T-cell (primary cell): ENCODE results near the gene MYEF2. TPM values are rescaled to one million over a fixed set of nuclear protein-coding genes. Genes with fewer than 3 reads are reported as not detected.

Source experiments
- ATAC-seq, 4 experiments: fragments of 200-7000 bp in 3 of 4; fragments of 150-1000 bp in 1 of 4; cut with Tn5 transposase; replicated peaks in 1 of 4; 1 replicate in 3 of 4; 2 replicates in 1 of 4; pipeline ENCODE4 v1.10.0; 2021; ENCODE audit warnings: moderate library complexity in 3 of 4, mild to moderate bottlenecking in 2 of 4, moderate number of reproducible peaks in 1 of 4
- CTCF ChIA-PET, 2 donors: fragments of 300-600 bp; sonication (Branson Sonifier 250); formaldehyde crosslinking; loops; one replicate each; lab custom pipeline; 2022; ENCODE audit warnings: antibody characterized with exemption in 2 of 2; lab: Charles Lee
- POLR2A ChIA-PET, 2 donors: fragments of 300-600 bp; sonication (Branson Sonifier 250); formaldehyde crosslinking; loops; one replicate each; lab custom pipeline; 2022; ENCODE audit warnings: antibody characterized with exemption in 2 of 2; lab: Charles Lee
- DNase-seq, 35 experiments: peaks; one replicate each; pipeline versions ENCODE4 v3.0.0 to v3.0.0-alpha.2; 2013 to 2023
- H3K27ac ChIP-seq: one replicate; pipeline ENCODE4 v1.5.1; 2013; ENCODE audit warnings: low read length
- H3K27me3 ChIP-seq, 2 experiments: replicated peaks in 1 of 2; 1 replicate in 1 of 2; 2 replicates in 1 of 2; pipeline versions ENCODE4 v1.6.1 to v1.7.0; 2013; ENCODE audit warnings: low read length in 1 of 2, mixed read lengths in 1 of 2; ENCODE audit not compliant: control insufficient read depth in 2 of 2, insufficient read depth in 2 of 2; ENCODE audit errors: extremely low read depth in 1 of 2
- H3K36me3 ChIP-seq, 2 donors: 1 replicate in 1 of 2; 2 replicates in 1 of 2; pipeline versions ENCODE4 v1.6.1 to v1.7.0; 2013; ENCODE audit warnings: low read length in 1 of 2; ENCODE audit not compliant: control insufficient read depth in 2 of 2, insufficient read depth in 1 of 2; ENCODE audit errors: extremely low read depth in 1 of 2
- H3K4me1 ChIP-seq, 2 experiments: 1 replicate in 1 of 2; 2 replicates in 1 of 2; pipeline versions ENCODE4 v1.6.1 to v1.7.0; 2013; ENCODE audit warnings: low read length in 2 of 2, mixed read lengths in 1 of 2; ENCODE audit not compliant: insufficient read depth in 2 of 2, control insufficient read depth in 1 of 2; ENCODE audit errors: extremely low read depth in 1 of 2
- H3K4me3 ChIP-seq, 2 donors: 1 replicate in 1 of 2; 2 replicates in 1 of 2; pipeline versions ENCODE4 v1.5.1 to v1.7.0; 2013; ENCODE audit warnings: mild to moderate bottlenecking in 2 of 2, low read length in 1 of 2, moderate library complexity in 1 of 2; ENCODE audit not compliant: control insufficient read depth in 1 of 2; ENCODE audit errors: extremely low read depth in 1 of 2
- H3K9me3 ChIP-seq: 2 replicates; pipeline ENCODE4 v1.7.0; 2013
- H3K27ac Mint-ChIP-seq, 2 donors: one replicate each; pipeline ENCODE4 v1.8.0; 2020 to 2021; ENCODE audit warnings: mild to moderate bottlenecking in 2 of 2, mixed read lengths in 2 of 2
- H3K27me3 Mint-ChIP-seq, 2 donors: one replicate each; pipeline ENCODE4 v1.8.0; 2021 to 2022; ENCODE audit warnings: mixed read lengths in 2 of 2
- H3K36me3 Mint-ChIP-seq: one replicate; pipeline ENCODE4 v1.8.0; 2021; ENCODE audit warnings: mixed read lengths
- H3K4me1 Mint-ChIP-seq, 3 donors: one replicate each; pipeline ENCODE4 v1.8.0; 2020 to 2022; ENCODE audit warnings: mixed read lengths in 3 of 3, mild to moderate bottlenecking in 1 of 3
- H3K4me3 Mint-ChIP-seq, 3 donors: one replicate each; pipeline ENCODE4 v1.8.0; 2020 to 2022; ENCODE audit warnings: mild to moderate bottlenecking in 3 of 3, mixed read lengths in 3 of 3, moderate library complexity in 3 of 3
- H3K9me3 Mint-ChIP-seq, 3 donors: one replicate each; pipeline ENCODE4 v1.8.0; 2020 to 2022; ENCODE audit warnings: mixed read lengths in 3 of 3
- WGBS: methylation state at CpG from one replicate; pipeline ENCODE4 v1.1.5; 2013; ENCODE audit warnings: missing lambda C conversion rate; ENCODE audit not compliant: insufficient coverage; 5-methylcytosine and 5-hydroxymethylcytosine counted together
- total RNA-seq, 35 experiments: library from RNA in 6 of 35; stranded (reverse) in 6 of 35; fragments of 120-200 nt in 1 of 35; gene quantifications; one replicate each; pipeline versions ENCODE4 v1.2.1 to v1.2.4 and lab custom pipeline; 2013 to 2026

Gene MYEF2
- total RNA-seq, 5 donors from 2014 or later (not counting 1 experiment from before 2014, with no cell fraction given) = 11.8 to 24.8 (median 15.3) TPM

DNA sequence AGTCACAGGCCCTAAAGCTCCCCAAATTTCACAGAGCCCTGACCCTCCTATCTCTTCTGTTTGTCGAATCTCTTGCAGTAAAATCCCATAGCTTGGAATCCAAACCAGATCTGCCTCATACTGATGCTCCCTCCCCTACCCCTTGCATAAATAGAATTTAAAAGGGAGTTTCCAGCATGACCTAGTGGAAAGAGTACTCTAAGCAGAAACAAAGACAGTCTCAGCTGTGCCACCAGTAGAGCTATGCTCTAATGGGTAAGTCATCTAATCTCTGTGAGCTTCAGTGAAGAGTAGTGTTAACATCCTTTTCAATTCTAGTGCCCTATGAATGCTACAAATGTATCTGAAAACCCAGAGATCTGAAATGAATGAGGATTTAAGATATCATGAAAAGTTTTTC, 24.0 kb upstream of the MYEF2 start:
- H3K27me3 Mint-ChIP-seq = peaks cover 15 to 36% of the 10 kb centered on the region in 2 donors

DNA sequence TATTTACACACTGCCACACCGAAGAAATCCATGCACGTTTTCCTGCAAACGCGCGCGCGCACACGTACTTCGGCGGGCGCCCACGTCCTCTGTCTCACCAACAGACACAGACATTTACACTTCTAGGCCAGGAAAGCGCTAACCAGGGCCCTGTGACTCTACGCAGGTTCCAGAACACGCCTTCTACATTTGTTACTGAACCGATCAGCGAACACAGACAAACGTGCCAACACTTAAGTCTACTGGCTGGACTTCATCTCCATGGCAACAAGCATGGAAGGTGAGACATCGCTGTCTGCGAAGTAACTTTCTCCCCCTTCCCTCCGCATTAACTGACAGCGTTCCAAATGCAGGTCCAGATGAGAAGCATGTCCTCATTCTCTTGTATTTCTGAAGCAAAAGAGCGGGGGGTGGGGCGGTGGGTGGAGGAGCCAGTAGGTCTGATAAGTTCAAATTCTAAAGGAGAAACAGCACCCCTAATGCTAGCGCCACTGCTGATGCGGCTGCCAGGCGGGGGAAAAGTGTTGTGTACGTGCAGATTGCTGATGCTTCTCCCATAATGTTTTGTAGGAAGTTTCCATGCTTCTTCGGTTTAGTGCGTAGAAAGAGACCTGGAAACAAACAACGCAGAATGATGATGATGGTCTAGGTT, 13.6 kb upstream of the MYEF2 start, which contains the start of gene CTXN2:
Gene CTXN2, plus strand, starts transcription at position 92 of the 652 bp plus-strand sequence. CDS start 9,636 bp downstream, outside the sequence.
- Histone ChIP-seq H3K9me3 (no peaks in the 10 kb centered on the region), H3K27me3 (peaks cover 5 to 8% of the 10 kb centered on the region in 2 experiments), H3K4me3 (no peak within 1 kb of the TSS), H3K36me3 (no peaks in the 10 kb centered on the region), H3K4me1 (no peaks in the 10 kb centered on the region), H3K27ac (no peak within 1 kb of the TSS)
- WGBS = 20% methylated on average over 28 of the region's 31 CpGs
- H3K4me3 Mint-ChIP-seq = no peak within 1 kb of the TSS
- no peak for ATAC-seq
- H3K4me1 Mint-ChIP-seq = peaks cover 0 to 6% (median 4%) of the 10 kb centered on the region in 3 donors
- POLR2A ChIA-PET = no interaction called here
- H3K36me3 Mint-ChIP-seq = no peaks in the 10 kb centered on the region
- H3K27ac Mint-ChIP-seq = no peak within 1 kb of the TSS
- CTCF ChIA-PET = no interaction called here
- peaks cover 31 to 40% of the 10 kb centered on the region in 2 donors for H3K27me3 Mint-ChIP-seq
- no peak for DNase-seq
- H3K9me3 Mint-ChIP-seq = peaks cover 7 to 8% (median 7%) of the 10 kb centered on the region in 3 donors

More for the DNA sequence above, 24.0 kb upstream of the MYEF2 start:
- no peak overlapping the region for H3K4me3 Mint-ChIP-seq
- ATAC-seq (no peak), DNase-seq (no peak)
- Histone ChIP-seq H3K9me3 (no peaks in the 10 kb centered on the region), H3K27me3 (no peaks in the 10 kb centered on the region), H3K36me3 (no peaks in the 10 kb centered on the region), H3K4me1 (no peaks in the 10 kb centered on the region), H3K27ac (no peak overlapping the region), H3K4me3 (no peak overlapping the region)
- H3K4me1 Mint-ChIP-seq = no peaks in the 10 kb centered on the region
- no CpG with 5 or more reads among the region's 1 CpG for WGBS
- H3K9me3 Mint-ChIP-seq = peaks cover 0 to 4% (median 4%) of the 10 kb centered on the region in 3 donors
- ChIA-PET POLR2A (no interaction called here), CTCF (no interaction called here)
- no peak overlapping the region for H3K27ac Mint-ChIP-seq
- no peaks in the 10 kb centered on the region for H3K36me3 Mint-ChIP-seq

DNA sequence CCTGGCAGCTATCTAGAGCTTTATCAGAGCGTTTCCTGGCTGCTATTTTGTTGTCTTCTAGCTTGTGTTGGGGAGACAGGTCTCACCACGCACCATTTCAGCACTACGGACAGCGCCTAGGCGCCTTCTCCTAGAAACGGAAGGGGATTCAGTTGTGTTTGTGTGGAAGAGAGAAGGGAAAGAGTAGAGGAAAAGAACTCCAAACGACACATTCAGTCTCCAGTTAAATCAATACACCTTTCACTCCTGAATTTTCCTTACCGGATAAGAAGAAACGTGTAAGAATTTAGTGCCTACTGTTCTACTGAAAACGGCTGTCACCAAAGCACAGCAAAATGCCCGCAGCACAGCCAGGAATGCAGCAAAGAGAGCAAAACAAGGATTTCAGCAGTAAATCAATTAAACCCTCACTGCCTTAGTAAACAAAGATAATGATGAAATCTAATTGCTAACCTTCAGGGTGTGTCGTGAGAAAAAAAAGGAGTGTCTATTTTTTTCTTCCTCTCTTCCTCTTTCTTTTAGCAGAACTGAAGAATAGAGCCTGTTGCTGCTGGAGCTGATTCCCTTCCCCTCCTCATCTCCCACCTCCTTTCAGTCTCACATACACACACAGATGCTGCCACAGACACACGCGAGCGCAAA, 13.0 kb upstream of the MYEF2 start:
- ATAC-seq (no peak), DNase-seq (peak in 18 of 35 experiments; percentile 2 to 39 (median 16))
- ChIA-PET POLR2A (no interaction called here), CTCF (no interaction called here)
- Histone ChIP-seq H3K36me3 (no peaks in the 10 kb centered on the region), H3K9me3 (no peaks in the 10 kb centered on the region), H3K4me1 (no peaks in the 10 kb centered on the region), H3K27me3 (peaks cover 5 to 8% of the 10 kb centered on the region in 2 experiments), H3K4me3 (no peak overlapping the region), H3K27ac (no peak overlapping the region)
- Mint-ChIP-seq H3K36me3 (no peaks in the 10 kb centered on the region), H3K4me1 (peaks cover 0 to 6% (median 4%) of the 10 kb centered on the region in 3 donors), H3K4me3 (no peak overlapping the region), H3K27me3 (peaks cover 32 to 37% of the 10 kb centered on the region in 2 donors), H3K9me3 (peaks cover 7 to 8% (median 7%) of the 10 kb centered on the region in 3 donors), H3K27ac (no peak overlapping the region)
- 3% methylated on average over 3 of the region's 15 CpGs for WGBS

DNA sequence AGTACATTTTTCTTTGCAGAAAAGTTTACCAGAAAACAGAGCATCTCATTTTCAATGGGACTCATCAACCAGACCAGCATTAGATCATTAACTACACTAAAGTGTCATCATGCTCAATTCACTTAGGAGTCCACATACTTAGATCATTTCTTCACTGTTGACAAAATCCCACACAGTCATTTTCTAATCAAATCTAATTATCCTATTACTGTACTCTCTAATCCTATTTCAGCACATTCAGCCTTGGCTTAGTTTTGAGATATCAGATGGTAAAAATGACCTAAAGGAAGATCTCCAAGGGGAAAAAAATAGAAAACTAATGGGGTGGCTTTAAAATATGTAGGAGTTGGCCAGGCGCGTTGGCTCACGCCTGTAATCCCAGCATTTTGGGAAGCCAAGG, 8.2 kb upstream of the MYEF2 start:
- H3K27me3 Mint-ChIP-seq = peaks cover 23 to 38% of the 10 kb centered on the region in 2 donors
- no peaks in the 10 kb centered on the region for H3K9me3 ChIP-seq
- no CpG with 5 or more reads among the region's 3 CpGs for WGBS
- H3K27ac ChIP-seq = no peak overlapping the region
- DNase-seq (no peak), ATAC-seq (no peak)
- no peak overlapping the region for H3K4me3 ChIP-seq
- H3K27ac Mint-ChIP-seq = no peak overlapping the region
- H3K36me3 Mint-ChIP-seq = no peaks in the 10 kb centered on the region
- H3K27me3 ChIP-seq = peaks cover under 1 to 2% of the 10 kb centered on the region in 2 experiments
- no peak overlapping the region for H3K4me3 Mint-ChIP-seq
- H3K9me3 Mint-ChIP-seq = peaks cover 5 to 7% (median 5%) of the 10 kb centered on the region in 3 donors
- no peaks in the 10 kb centered on the region for H3K4me1 ChIP-seq
- H3K4me1 Mint-ChIP-seq = peaks cover 0 to 3% (median under 1%) of the 10 kb centered on the region in 3 donors
- POLR2A ChIA-PET = no interaction called here
- H3K36me3 ChIP-seq = no peaks in the 10 kb centered on the region
- CTCF ChIA-PET = no interaction called here

DNA sequence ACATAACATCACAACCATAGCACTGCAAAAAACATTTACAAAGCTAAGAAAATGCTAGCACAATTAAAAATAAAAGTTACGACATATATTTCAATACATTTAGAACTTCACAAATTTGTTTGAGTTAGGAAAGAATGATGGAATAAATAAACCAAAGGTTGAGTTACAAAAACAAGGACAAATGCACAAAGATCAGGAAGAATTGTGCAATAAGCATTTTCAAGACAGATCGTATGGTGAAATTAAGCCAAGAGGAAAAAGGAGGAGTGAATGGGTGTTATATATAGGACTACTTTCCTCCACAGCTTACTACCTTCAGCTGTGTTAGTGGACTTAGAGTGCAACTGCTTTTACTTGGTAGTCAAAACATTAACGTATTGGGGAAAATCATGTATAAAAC, 7.4 kb upstream of the MYEF2 start:
- Mint-ChIP-seq H3K36me3 (no peaks in the 10 kb centered on the region), H3K27ac (no peak overlapping the region), H3K9me3 (peaks cover 0 to 2% (median 1%) of the 10 kb centered on the region in 3 donors), H3K4me1 (no peaks in the 10 kb centered on the region), H3K27me3 (peaks cover 21 to 32% of the 10 kb centered on the region in 2 donors), H3K4me3 (no peak overlapping the region)
- no peak overlapping the region for H3K4me3 ChIP-seq
- WGBS = no CpG with 5 or more reads among the region's 3 CpGs
- H3K27ac ChIP-seq = no peak overlapping the region
- CTCF ChIA-PET = no interaction called here
- DNase-seq (no peak), ATAC-seq (no peak)
- no peaks in the 10 kb centered on the region for H3K4me1 ChIP-seq
- H3K36me3 ChIP-seq = no peaks in the 10 kb centered on the region
- no peaks in the 10 kb centered on the region for H3K9me3 ChIP-seq
- POLR2A ChIA-PET = no interaction called here
- H3K27me3 ChIP-seq = no peaks in the 10 kb centered on the region

DNA sequence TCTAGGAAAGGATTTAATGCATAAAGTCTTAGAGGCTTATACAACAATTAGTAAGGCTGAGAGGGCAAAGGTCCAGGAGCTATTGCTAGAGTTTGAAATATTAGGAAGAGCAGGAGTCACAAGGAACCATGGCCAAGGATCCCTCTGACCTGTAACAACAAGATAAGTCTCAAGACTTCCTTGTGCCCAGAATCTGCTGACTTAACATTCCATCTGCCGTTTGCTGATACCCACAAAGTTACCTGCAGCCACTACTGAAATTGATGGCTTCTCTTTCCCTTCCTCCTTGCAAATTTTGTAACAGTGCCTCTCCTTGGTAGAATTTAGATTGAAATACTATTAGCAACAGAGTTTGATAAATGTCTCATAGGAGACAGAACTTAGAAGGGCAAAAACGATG, 4.7 kb upstream of the MYEF2 start:
- 67% methylated on average over 1 of the region's 2 CpGs for WGBS
- H3K4me1 ChIP-seq = no peaks in the 10 kb centered on the region

More for the DNA sequence above, 4.7 kb upstream of the MYEF2 start:
- no peaks in the 10 kb centered on the region for H3K9me3 ChIP-seq
- CTCF ChIA-PET = interaction anchor here in 1 of 2 donors (0.7 kb wide), 1 partner anchor 18 kb away, joined by 3 read pairs; no protein-coding TSS in a partner anchor
- Mint-ChIP-seq H3K27ac (no peak overlapping the region), H3K4me3 (no peak overlapping the region), H3K36me3 (no peaks in the 10 kb centered on the region), H3K4me1 (peaks cover 0 to 2% (median 0%) of the 10 kb centered on the region in 3 donors), H3K27me3 (peaks cover 26 to 31% of the 10 kb centered on the region in 2 donors), H3K9me3 (no peaks in the 10 kb centered on the region)
- H3K36me3 ChIP-seq = no peaks in the 10 kb centered on the region
- H3K27ac ChIP-seq = no peak overlapping the region
- DNase-seq (no peak), ATAC-seq (no peak)
- POLR2A ChIA-PET = interaction anchor here in 1 of 2 donors (0.6 kb wide), 1 partner anchor 1838 kb away, joined by 3 read pairs; no protein-coding TSS in a partner anchor
- no peak overlapping the region for H3K4me3 ChIP-seq
- peaks cover 0 to 6% of the 10 kb centered on the region in 2 experiments for H3K27me3 ChIP-seq
